Suprapubic skin (tissue), 4 donors: Measurements from ENCODE around the gene SWT1.

ENCODE experiments used
- EP300 ChIP-seq: sonication (generic); formaldehyde crosslinking; IDR thresholded peaks from one replicate; pipeline ENCODE4 v1.6.1; 2017; ENCODE audit warnings: antibody characterized with exemption
- POLR2A ChIP-seq, 2 donors: fragments of 450-650 bp; IDR thresholded peaks; one replicate each; pipeline ENCODE4 v1.6.1; 2017; ENCODE audit warnings: antibody characterized with exemption in 2 of 2, mild to moderate bottlenecking in 2 of 2, moderate library complexity in 2 of 2
- POLR2AphosphoS5 ChIP-seq, 3 donors: sonication (generic); formaldehyde crosslinking; IDR thresholded peaks; one replicate each; pipeline ENCODE4 v1.6.1; 2017; ENCODE audit warnings: antibody characterized with exemption in 3 of 3
- TF ChIP-seq, protein P1 (sequence below), 2 donors: fragments of 200-600 bp in 1 of 2; fragments of 450-650 bp in 1 of 2; sonication (generic) in 1 of 2; IDR thresholded peaks; one replicate each; pipeline ENCODE4 v1.5.1; 2016 to 2019; ENCODE audit warnings: antibody characterized with exemption in 2 of 2, mild to moderate bottlenecking in 1 of 2, moderate library complexity in 1 of 2

DNA sequence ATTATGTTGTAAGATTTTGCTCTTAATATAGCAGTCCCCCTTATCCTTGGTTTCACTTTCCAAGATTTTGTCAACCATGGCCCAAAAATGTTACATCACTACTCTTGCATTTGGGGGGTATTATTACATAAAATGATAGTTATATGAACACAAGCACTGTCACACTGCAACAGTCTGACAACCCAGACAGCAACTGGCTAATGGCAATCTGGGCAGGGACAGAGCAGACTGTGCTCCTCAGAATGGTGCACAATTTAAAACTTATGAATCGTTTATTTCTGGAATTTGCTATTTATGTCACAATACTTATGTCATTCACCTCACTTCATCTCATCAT is 162.1 kb downstream of the SWT1 start:
- TF ChIP-seq, protein P1, sequence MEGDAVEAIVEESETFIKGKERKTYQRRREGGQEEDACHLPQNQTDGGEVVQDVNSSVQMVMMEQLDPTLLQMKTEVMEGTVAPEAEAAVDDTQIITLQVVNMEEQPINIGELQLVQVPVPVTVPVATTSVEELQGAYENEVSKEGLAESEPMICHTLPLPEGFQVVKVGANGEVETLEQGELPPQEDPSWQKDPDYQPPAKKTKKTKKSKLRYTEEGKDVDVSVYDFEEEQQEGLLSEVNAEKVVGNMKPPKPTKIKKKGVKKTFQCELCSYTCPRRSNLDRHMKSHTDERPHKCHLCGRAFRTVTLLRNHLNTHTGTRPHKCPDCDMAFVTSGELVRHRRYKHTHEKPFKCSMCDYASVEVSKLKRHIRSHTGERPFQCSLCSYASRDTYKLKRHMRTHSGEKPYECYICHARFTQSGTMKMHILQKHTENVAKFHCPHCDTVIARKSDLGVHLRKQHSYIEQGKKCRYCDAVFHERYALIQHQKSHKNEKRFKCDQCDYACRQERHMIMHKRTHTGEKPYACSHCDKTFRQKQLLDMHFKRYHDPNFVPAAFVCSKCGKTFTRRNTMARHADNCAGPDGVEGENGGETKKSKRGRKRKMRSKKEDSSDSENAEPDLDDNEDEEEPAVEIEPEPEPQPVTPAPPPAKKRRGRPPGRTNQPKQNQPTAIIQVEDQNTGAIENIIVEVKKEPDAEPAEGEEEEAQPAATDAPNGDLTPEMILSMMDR (IDR thresholded peaks at IDR 0.05), result no peak
- no peak for TF ChIP-seq EP300
- no peak for TF ChIP-seq POLR2AphosphoS5 (IDR thresholded peaks at IDR 0.05)
- TF ChIP-seq POLR2A (IDR thresholded peaks at IDR 0.05), result no peak
